Renal cortex interstitium (tissue), 11 donors: ENCODE results near the gene CLDN17. TPM values are rescaled to one million over a fixed set of nuclear protein-coding genes. Genes with fewer than 3 reads are reported as not detected.

ENCODE experiments used
- DNase-seq, 11 donors: peaks; one replicate each; pipeline ENCODE4 v3.0.0-alpha.2; 2013; ENCODE audit warnings: low read depth in 9 of 11, low spot score in 4 of 11; ENCODE audit errors: extremely low read depth in 1 of 11
- polyA plus RNA-seq, 3 donors: library from polyadenylated mRNA; unstranded; fragments of 120-200 nt; gene quantifications; one replicate each; pipeline ENCODE4 v1.2.1, GENCODE V29; 2013; ENCODE audit not compliant: insufficient read length in 3 of 3

The CLDN17 gene
- polyA plus RNA-seq, 3 donors, result not detected

DNA sequence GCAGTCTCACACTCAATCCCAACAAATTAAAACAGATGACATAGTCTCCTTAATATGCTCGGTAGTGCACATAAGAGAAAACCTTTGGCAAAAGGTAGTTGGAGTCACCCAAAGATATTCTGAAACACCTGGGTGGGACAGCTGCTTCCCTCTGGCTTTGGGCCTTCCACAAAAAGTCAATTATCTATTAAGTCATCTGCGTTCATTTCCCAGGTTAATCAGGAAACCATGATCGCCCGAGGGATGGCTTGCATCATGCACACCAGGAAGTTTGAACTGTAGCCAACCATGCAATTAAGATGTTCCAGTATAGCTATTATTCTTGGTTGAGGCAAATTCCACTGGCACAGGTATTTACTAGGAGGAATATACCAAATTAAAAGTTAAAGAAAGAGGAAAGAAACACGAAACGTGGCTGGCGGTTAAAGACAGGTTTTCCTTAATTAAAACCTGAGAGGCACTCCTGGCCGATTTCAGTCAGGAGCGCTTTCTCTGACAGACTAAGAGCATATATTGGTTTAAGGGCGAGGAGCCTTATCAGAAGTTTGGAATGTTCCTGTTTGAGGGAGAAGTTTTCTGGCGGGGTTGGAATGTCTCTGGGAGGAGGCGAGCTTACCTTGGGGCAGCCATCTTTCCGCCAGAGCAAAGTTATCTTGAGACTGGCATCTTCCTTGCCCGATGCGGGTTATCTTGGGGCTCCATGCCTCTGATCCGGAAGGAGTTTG is 19.9 kb downstream of the CLDN17 start:
- peak in 6 of 11 donors; percentile 5 to 23 (median 12) for DNase-seq

DNA sequence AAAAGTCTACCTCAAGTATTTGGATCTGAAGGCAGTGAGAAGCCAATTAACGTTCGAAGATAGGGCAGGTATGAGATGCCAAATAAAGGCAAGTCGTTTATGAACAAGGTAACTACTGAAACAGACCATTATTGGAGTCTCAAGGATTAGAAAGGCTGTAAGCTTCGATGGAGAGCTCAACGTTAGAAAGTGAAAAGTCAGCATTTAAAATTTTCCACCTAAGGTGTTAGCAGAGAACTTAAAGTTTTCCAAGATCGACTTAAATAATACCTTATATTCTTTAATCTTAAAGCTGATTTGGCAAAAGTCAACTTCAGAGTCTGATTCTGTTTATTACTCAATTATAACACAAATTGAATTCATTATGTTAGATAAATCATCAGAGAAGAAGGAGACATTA is 28.1 kb downstream of the CLDN17 start:
- DNase-seq, result no peak

DNA sequence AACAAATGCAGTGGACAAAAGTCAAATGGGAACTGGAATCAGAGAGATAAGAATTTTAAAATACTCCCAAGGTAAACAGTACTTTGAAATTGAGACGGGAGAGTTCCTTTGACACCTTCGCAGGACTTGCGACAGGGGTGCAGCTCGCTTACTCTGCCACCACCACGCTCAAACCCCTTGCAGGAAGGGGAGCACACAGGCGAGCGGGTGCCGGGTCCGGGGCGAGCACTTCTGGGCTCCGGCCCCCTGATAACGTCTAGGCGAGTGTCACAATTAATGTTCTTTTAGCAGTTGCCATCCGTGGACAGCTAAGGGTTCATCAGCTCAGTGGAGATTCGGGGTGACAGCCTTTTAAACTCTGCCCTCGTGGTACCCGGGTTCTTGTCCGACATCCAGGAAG is 37.4 kb downstream of the CLDN17 start:
- no peak for DNase-seq

DNA sequence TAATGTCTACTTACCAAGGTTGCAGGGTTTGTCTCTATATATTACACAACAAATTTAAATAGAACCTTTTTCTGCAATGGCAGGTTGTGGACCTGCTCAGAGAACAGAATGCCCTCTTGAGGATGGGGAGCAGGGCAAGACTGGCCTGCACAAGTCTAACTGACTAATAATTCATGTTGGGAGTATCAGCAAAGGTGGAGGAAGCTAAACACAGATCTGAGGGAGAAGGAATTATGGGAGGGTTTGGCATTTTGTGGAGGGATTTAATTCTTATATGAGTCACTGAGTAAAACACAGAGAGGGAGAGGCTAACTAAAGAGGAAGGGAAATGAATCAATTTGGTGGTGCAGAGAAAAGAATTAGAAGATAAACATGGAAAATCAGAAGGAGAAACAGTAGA is 40.0 kb downstream of the CLDN17 start:
- DNase-seq, result no peak

DNA sequence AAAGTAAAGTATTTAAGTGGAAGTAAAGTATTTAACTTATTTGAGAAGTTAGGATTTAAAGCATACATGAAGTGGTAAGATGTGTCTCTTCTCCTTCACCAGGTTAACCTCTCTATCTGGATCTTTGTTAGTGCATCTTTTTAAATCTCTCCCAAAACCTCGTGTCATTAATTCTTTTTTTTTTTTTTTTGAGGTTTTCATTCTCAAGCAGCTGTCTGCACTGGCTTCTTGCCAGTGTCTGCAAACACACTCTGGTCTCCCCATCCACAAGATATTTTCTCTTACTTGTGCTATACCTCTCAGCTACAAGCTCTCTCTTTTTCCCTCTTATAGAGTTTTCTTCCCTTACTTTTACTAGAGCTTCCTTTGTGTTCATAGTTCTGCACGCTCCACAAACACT is 49.0 kb downstream of the CLDN17 start:
- DNase-seq, result no peak

DNA sequence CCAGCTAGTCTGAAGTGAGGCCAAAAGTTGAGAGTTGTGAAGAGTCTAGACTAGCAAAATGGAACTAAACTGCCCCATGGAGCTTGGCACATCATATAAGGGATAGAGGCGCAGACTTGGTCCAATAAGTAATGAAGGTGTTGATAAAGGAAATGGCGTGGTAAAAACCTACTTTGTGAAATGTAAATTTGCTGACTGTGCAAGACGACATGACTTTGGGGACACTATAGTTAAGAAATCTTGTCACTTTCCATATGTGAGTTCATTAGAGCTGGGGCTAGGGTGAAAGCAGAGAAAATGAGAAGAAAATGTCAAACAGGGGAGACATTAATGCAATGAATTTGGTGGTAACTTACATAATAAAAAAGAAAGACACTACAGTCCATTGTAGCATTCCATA is 50.1 kb downstream of the CLDN17 start:
- no peak for DNase-seq

Other genes with a start within 250 kb of the CLDN17 start
- 1 to 10 TPM in 2 of 3 donors, under 1 TPM in 1; 0.97 to 1.7 (median 1.5) TPM for gene GRIK1, start 226.8 kb downstream of the CLDN17 start, polyA plus RNA-seq
- 10 to 100 TPM; 37.7 to 52.3 (median 46.3) TPM for gene CLDN8, start 49.3 kb upstream of the CLDN17 start, polyA plus RNA-seq
- not detected for gene KRTAP24-1, start 116.1 kb upstream of the CLDN17 start, polyA plus RNA-seq
- not detected for gene KRTAP25-1, start 122.7 kb upstream of the CLDN17 start, polyA plus RNA-seq
- gene KRTAP26-1, start 153.5 kb upstream of the CLDN17 start, polyA plus RNA-seq, result not detected
- gene KRTAP27-1, start 170.9 kb upstream of the CLDN17 start, polyA plus RNA-seq, result not detected
- not detected for gene KRTAP23-1, start 181.8 kb upstream of the CLDN17 start, polyA plus RNA-seq
- gene KRTAP13-2, start 205.5 kb upstream of the CLDN17 start, polyA plus RNA-seq, result not detected
- not detected for gene KRTAP13-1, start 229.2 kb upstream of the CLDN17 start, polyA plus RNA-seq